ENCODE results near the gene NCAM1. TPM values are rescaled to one million over a fixed set of nuclear protein-coding genes. Genes with fewer than 3 reads are reported as not detected.

Gene NCAM1
- total RNA-seq, 1 experiment from 2014 or later = 0.95 TPM

- H3K36me3 Mint-ChIP-seq (ENCODE audit: insufficient read depth, unreplicated experiment) = no peaks in the 10 kb centered on the region
- peaks cover 40% of the 10 kb centered on the region for H3K27me3 Mint-ChIP-seq (ENCODE audit: insufficient read depth, unreplicated experiment)
- ChIA-PET POLR2A (no interaction called here), CTCF (no interaction called here)
- no TSS peak for BruUV-seq (replicated peaks)
- intact Hi-C loops (cut with micrococcal nuclease; ENCODE audit: unreplicated experiment) = no loop called here
- TF ChIP-seq, protein P1, sequence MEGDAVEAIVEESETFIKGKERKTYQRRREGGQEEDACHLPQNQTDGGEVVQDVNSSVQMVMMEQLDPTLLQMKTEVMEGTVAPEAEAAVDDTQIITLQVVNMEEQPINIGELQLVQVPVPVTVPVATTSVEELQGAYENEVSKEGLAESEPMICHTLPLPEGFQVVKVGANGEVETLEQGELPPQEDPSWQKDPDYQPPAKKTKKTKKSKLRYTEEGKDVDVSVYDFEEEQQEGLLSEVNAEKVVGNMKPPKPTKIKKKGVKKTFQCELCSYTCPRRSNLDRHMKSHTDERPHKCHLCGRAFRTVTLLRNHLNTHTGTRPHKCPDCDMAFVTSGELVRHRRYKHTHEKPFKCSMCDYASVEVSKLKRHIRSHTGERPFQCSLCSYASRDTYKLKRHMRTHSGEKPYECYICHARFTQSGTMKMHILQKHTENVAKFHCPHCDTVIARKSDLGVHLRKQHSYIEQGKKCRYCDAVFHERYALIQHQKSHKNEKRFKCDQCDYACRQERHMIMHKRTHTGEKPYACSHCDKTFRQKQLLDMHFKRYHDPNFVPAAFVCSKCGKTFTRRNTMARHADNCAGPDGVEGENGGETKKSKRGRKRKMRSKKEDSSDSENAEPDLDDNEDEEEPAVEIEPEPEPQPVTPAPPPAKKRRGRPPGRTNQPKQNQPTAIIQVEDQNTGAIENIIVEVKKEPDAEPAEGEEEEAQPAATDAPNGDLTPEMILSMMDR (IDR thresholded peaks at IDR 0.05; ENCODE audit: insufficient read depth in 1 of 2, low read depth in 1 of 2, low read length in 1 of 2, severe bottlenecking in 1 of 2, unreplicated experiment in 1 of 2) = no peak
- H3K9me3 Mint-ChIP-seq (ENCODE audit: unreplicated experiment) = no peaks in the 10 kb centered on the region
- Histone ChIP-seq H3K9me3 (no peaks in the 10 kb centered on the region), H3K36me3 (ENCODE audit: control insufficient read depth, insufficient read depth, low read length) (no peaks in the 10 kb centered on the region), H3K4me3 (ENCODE audit: low read depth, low read length) (no peak overlapping the region), H3K27me3 (replicated peaks; ENCODE audit: control insufficient read depth, insufficient read depth, low read length) (no peaks in the 10 kb centered on the region; the same call in none of the 2 replicates), H3K4me1 (no peaks in the 10 kb centered on the region)
- no peak overlapping the region for H3K27ac Mint-ChIP-seq (ENCODE audit: unreplicated experiment)
- no peaks in the 10 kb centered on the region for H3K4me1 Mint-ChIP-seq (ENCODE audit: low read depth, unreplicated experiment)
- DNase-seq = no peak
- H3K4me3 Mint-ChIP-seq (ENCODE audit: unreplicated experiment) = no peak overlapping the region
Measured at GRCh38 chr11:112995423-112996090, 34.3 kb downstream of the NCAM1 start.

DNA sequence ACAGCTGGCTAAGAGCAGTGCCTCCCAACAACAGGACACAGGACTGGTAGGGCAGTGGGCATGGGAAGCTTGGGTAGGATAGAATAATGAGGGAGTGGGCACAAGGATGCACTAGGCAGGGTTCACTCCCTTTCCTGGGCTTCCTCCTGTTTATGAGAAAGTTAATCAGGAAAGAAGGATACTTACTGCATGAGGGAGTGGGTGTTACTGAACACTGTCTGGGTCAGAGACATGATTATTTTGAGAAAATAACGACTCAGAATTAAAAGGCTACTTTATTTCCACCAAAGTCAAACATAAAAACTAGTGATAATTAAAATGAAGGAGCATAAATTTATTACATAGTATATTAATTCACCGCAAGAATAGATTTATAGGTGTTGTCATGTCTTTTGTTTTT, 35.8 kb downstream of the NCAM1 start:
- peaks cover 42% of the 10 kb centered on the region for H3K27me3 Mint-ChIP-seq (ENCODE audit: insufficient read depth, unreplicated experiment)
- intact Hi-C loops (cut with micrococcal nuclease; ENCODE audit: unreplicated experiment) = no loop called here
- CTCF ChIA-PET = no interaction called here
- H3K9me3 Mint-ChIP-seq (ENCODE audit: unreplicated experiment) = no peaks in the 10 kb centered on the region
- H3K36me3 ChIP-seq (ENCODE audit: control insufficient read depth, insufficient read depth, low read length) = no peaks in the 10 kb centered on the region
- DNase-seq = no peak
- H3K36me3 Mint-ChIP-seq (ENCODE audit: insufficient read depth, unreplicated experiment) = no peaks in the 10 kb centered on the region
- TF ChIP-seq, protein P1 (IDR thresholded peaks at IDR 0.05; ENCODE audit: insufficient read depth in 1 of 2, low read depth in 1 of 2, low read length in 1 of 2, severe bottlenecking in 1 of 2, unreplicated experiment in 1 of 2) = no peak
- H3K4me3 ChIP-seq (ENCODE audit: low read depth, low read length) = no peak overlapping the region
- BruUV-seq (replicated peaks) = no TSS peak
- no peaks in the 10 kb centered on the region for H3K4me1 Mint-ChIP-seq (ENCODE audit: low read depth, unreplicated experiment)
- H3K27ac Mint-ChIP-seq (ENCODE audit: unreplicated experiment) = no peak overlapping the region
- H3K4me3 Mint-ChIP-seq (ENCODE audit: unreplicated experiment) = no peak overlapping the region
- H3K4me1 ChIP-seq = no peaks in the 10 kb centered on the region
- POLR2A ChIA-PET = no interaction called here
- no peaks in the 10 kb centered on the region for H3K9me3 ChIP-seq
- no peaks in the 10 kb centered on the region; the same call in none of the 2 replicates for H3K27me3 ChIP-seq (replicated peaks; ENCODE audit: control insufficient read depth, insufficient read depth, low read length)

- Histone ChIP-seq H3K27me3 (replicated peaks; ENCODE audit: control insufficient read depth, insufficient read depth, low read length) (no peaks in the 10 kb centered on the region; the same call in none of the 2 replicates), H3K36me3 (ENCODE audit: control insufficient read depth, insufficient read depth, low read length) (no peaks in the 10 kb centered on the region), H3K4me1 (no peaks in the 10 kb centered on the region), H3K9me3 (no peaks in the 10 kb centered on the region), H3K4me3 (ENCODE audit: low read depth, low read length) (no peak overlapping the region)
- ChIA-PET POLR2A (no interaction called here), CTCF (no interaction called here)
- no peaks in the 10 kb centered on the region for H3K9me3 Mint-ChIP-seq (ENCODE audit: unreplicated experiment)
- TF ChIP-seq, protein P1 (IDR thresholded peaks at IDR 0.05; ENCODE audit: insufficient read depth in 1 of 2, low read depth in 1 of 2, low read length in 1 of 2, severe bottlenecking in 1 of 2, unreplicated experiment in 1 of 2) = no peak
- H3K36me3 Mint-ChIP-seq (ENCODE audit: insufficient read depth, unreplicated experiment) = no peaks in the 10 kb centered on the region
- H3K4me1 Mint-ChIP-seq (ENCODE audit: low read depth, unreplicated experiment) = no peaks in the 10 kb centered on the region
- intact Hi-C loops (cut with micrococcal nuclease; ENCODE audit: unreplicated experiment) = no loop called here
- H3K27me3 Mint-ChIP-seq (ENCODE audit: insufficient read depth, unreplicated experiment) = peaks cover 48% of the 10 kb centered on the region
- no TSS peak for BruUV-seq (replicated peaks)
- H3K27ac Mint-ChIP-seq (ENCODE audit: unreplicated experiment) = no peak overlapping the region
- DNase-seq = no peak
- no peak overlapping the region for H3K4me3 Mint-ChIP-seq (ENCODE audit: unreplicated experiment)
Measured at GRCh38 chr11:112997857-112998466, 36.7 kb downstream of the NCAM1 start.
